Left colon (tissue), 2 donors: Measurements from ENCODE around the gene AKR1A1. TPM values are rescaled to one million over a fixed set of nuclear protein-coding genes. Genes with fewer than 3 reads are reported as not detected.
"Not testable (repeated sequence)": the region's sequence is repeated elsewhere in the genome, so short reads cannot be mapped to it uniquely, and the experiment has no call there.

Experiments used
- ATAC-seq: fragments of 200-7000 bp; cut with Tn5 transposase; one replicate; pipeline ENCODE4 v1.9.1; 2020; ENCODE audit warnings: mild to moderate bottlenecking, moderate library complexity
- DNase-seq, 2 donors: peaks; one replicate each; pipeline ENCODE4 v3.0.0-alpha.2; 2020
- intact Hi-C, 2 donors: fragments of 100-400 bp; cut with DNase I in 1 of 2; cut with micrococcal nuclease in 1 of 2; formaldehyde crosslinking; loops; one replicate each; pipeline versions ENCODE4 v1.11.2 to v1.14.0; 2022; cut with DNase I, micrococcal nuclease
- total RNA-seq, 2 donors: library from RNA; stranded (reverse); fragmentation: NEBNext Ultra II Directional; extraction: Animal tissue kit (Norgen Biotek cat#: 25700); gene quantifications; one replicate each; pipeline ENCODE4 v1.2.1, GENCODE V29; 2021
- donor health status: DM: no; HTN: no; CAD: no.
- donor health status: DM: yes; HTN: yes; CAD: no.

The AKR1A1 gene
- total RNA-seq, 2 donors from 2014 or later: 186 to 220 TPM

DNA sequence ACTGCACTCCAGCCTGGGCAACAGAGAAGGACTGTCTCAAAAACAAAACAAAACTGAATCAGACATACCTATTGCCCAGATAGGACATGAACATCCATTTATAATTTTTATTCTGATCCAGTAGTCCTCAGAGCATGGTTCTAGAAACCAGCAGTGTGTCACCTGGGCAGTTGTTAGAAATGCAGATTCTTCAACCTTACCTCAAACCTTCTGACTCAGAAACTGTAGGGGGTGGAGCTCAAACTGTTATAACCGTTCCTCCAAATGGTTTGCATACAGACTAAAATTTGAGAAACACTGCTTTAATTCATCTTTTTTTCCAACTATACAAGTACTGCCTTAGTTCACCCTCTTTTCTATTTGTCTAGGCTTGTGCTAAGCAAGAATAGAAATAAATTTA, 39.2 kb downstream of the AKR1A1 start:
- ATAC-seq (peak; percentile 37), DNase-seq (no peak)
- intact Hi-C loops: loop anchor here in 1 of 2 donors (10.0 kb wide), 1 partner anchor 95 kb away; the partner anchor contains the start of genes GPBP1L1 and TMEM69

- intact Hi-C loops: no loop called here
- no peak for ATAC-seq
- DNase-seq: no peak
Measured at GRCh38 chr1:45594412-45594811, 43.8 kb downstream of the AKR1A1 start.

DNA sequence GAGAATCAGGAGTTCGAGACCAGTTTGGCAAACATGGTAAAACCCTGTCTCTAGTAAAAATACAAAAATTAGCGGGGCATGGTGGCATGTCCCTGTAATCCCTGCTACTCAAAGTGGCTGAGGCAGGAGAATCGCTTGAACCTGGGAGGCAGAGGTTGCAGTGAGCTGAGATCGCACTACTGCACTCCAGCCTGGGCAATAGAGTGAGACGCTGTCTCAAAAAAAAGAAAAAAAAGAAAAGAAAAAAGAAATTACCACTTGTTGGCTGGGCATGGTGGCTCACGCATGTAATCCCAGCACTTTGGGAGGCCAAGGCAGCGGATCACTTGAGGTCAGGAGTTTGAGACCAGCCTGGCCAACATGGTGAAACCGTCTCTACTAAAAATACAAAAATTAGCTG, 46.1 kb downstream of the AKR1A1 start:
- DNase-seq, intact Hi-C loops, ATAC-seq: not testable (repeated sequence)

DNA sequence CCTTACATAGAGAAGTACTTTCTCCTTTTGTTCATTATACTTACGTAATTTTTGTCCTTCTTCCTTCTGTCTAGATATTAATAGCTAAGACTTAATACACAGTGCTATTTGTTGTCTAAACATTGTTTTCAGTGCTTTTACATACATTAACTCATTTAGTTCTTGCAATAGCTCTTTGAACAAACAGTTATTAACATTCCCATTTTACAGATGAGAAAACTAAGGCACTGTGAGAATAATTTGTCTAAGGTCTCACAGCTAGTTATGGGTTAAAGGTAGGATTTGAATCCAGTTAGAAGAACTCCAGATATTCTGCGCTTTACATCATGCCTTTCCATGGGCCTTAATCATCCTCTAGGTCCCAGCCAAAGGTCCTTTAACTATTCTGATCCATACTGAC, 53.6 kb downstream of the AKR1A1 start:
- intact Hi-C loops: no loop called here
- no peak for ATAC-seq
- DNase-seq: no peak

DNA sequence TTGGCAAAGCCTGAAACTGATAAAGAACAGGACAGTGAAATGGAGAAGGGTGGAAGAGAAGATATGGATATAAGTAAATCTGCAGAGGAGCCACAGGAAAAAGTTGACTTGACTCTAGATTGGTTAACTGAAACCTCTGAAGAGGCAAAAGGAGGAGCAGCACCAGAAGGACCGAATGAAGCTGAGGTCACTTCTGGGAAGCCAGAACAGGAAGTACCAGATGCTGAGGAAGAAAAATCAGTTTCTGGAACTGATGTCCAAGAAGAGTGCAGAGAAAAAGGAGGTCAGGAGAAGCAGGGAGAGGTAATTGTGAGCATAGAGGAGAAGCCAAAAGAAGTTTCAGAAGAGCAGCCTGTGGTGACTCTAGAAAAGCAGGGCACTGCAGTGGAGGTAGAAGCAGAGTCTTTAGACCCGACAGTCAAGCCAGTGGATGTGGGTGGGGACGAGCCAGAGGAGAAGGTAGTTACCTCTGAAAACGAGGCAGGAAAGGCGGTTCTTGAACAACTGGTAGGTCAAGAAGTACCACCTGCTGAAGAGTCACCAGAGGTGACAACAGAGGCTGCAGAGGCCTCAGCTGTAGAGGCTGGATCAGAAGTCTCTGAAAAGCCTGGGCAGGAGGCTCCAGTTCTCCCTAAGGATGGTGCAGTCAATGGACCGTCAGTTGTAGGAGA, 56.9 kb downstream of the AKR1A1 start:
- ATAC-seq (no peak), DNase-seq (no peak)
- intact Hi-C loops: no loop called here

GRCh38 chr1:45608175-45609156, 57.8 kb downstream of the AKR1A1 start:
- intact Hi-C loops: no loop called here

DNA sequence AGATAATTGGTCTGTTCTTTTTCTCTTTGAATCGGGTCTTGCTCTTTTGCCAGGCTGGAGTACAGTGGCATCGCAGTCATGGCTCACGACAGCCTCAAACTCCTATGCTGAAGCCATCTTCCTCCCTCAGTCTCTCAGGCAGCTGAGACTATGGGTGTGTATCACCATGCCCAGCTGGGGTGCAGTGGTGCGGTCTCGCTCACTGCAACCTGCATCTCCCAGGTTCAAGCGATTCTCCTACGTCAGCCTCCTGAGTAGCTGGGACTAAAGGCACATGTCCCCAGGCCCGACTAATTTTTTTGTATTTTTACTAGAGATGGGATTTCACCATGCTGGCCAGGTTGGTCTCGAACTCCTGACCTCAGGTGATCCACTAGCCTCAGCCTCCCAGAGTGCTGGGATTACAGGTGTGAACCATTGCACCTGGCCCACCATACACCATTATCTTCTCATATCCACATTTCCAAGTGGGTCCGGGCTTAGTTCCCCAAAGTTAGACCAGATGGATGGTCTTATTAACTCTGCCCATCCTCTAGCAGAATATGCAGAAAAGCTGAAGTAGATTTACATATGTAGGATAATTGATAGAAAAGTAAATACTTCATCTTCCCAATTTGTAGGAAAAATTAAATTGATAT, 60.1 kb downstream of the AKR1A1 start:
- no peak for DNase-seq
- no peak for ATAC-seq
- intact Hi-C loops: no loop called here

More at GRCh38 chr1:45608175-45609156, 57.8 kb downstream of the AKR1A1 start:
- no peak for ATAC-seq
- DNase-seq: peak in 1 of 2 donors; percentile 24

DNA sequence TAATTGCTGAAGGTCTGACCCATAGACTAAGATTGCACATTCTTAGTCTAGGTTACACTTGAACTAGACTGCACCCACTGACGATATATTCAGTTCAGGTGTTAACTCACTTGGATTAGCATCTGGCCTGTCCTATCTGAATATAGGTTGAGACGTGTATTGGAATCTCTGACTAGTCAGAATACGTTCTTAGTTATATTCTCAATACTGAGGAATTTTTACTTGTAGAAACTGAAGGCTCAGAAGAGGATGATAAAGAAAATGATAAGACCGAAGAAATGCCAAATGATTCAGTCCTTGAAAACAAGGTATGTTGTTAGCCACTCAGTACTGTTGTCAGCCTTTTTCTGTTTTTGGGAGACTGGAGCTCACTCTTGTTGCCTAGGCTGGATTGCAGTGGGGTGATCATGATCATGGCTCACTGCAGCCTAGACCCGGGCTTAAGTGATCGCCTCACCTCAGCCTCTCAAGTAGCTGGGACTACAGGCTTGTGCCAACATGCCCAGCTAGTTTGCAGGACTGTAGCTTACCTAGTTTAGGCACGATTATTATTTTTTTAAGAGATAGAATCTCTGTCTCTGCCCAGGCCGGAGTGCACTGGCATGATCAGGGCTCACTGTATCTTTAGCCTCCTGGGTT, 62.4 kb downstream of the AKR1A1 start:
- ATAC-seq: no peak
- intact Hi-C loops: no loop called here
- DNase-seq: no peak

GRCh38 chr1:45615885-45616284, 65.3 kb downstream of the AKR1A1 start:
- intact Hi-C loops: no loop called here
- no peak for DNase-seq
- no peak for ATAC-seq

DNA sequence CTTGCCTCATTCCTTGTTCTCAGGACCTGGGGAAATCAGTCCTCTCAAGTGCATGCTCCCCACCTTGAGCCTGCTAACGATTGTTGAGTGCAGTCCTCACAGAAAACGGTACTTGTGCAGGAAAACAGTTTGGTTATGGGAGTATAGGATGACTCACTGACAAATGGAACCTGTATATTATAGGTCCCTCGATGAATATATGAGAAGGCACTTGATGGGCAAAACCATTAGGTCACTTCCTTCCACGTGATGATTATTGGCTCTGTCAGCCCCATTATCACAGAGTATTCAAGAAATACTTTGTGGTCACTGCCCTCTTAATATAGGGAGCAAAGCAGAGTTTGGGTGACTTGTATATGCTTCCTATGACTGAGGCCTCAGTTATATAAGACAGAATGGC, 67.0 kb downstream of the AKR1A1 start:
- no peak for DNase-seq
- ATAC-seq: no peak
- intact Hi-C loops: no loop called here

- DNase-seq (no peak), ATAC-seq (no peak)
- intact Hi-C loops: no loop called here
Measured at GRCh38 chr1:45619149-45619921, 68.7 kb downstream of the AKR1A1 start.

Other genes starting within 250 kb of the AKR1A1 start
- 10 to 100 TPM in 1 of 2 donors, 1 to 10 TPM in 1; 3.6 to 11.4 TPM for gene HPDL, start 223.9 kb upstream of the AKR1A1 start, total RNA-seq
- gene TOE1, start 210.7 kb upstream of the AKR1A1 start, total RNA-seq: 10 to 100 TPM in 1 of 2 donors, 1 to 10 TPM in 1; 9.5 to 12.6 TPM
- 10 to 100 TPM; 28.1 to 29.1 TPM for gene MUTYH, start 210.4 kb upstream of the AKR1A1 start, total RNA-seq
- 10 to 100 TPM in 1 of 2 donors, 1 to 10 TPM in 1; 8.4 to 17.5 TPM for gene TESK2, start 59.7 kb upstream of the AKR1A1 start, total RNA-seq
- gene CCDC163, start 50.8 kb upstream of the AKR1A1 start, total RNA-seq: 1 to 10 TPM; 1.6 to 3.5 TPM
- 10 to 100 TPM in 1 of 2 donors, 1 to 10 TPM in 1; 8.4 to 15.9 TPM for gene MMACHC, start 50.5 kb upstream of the AKR1A1 start, total RNA-seq
- gene PRDX1, start 28.9 kb upstream of the AKR1A1 start, total RNA-seq: 100 to 1,000 TPM; 286 to 299 TPM
- 10 to 100 TPM; 41.3 to 48.7 TPM for gene NASP, start 33.2 kb downstream of the AKR1A1 start, total RNA-seq
- gene CCDC17, start 73.2 kb downstream of the AKR1A1 start, total RNA-seq: 1 to 10 TPM; 2.8 to 5.6 TPM
- gene GPBP1L1, start 135.7 kb downstream of the AKR1A1 start, total RNA-seq: 100 to 1,000 TPM; 193 to 195 TPM
- 10 to 100 TPM; 20.1 to 25.5 TPM for gene TMEM69, start 137.4 kb downstream of the AKR1A1 start, total RNA-seq
- 10 to 100 TPM; 18.8 to 20.1 TPM for gene IPP, start 199.8 kb downstream of the AKR1A1 start, total RNA-seq